CD14-positive monocyte (primary cell): ENCODE data around the gene SMIM28. TPM values are rescaled to one million over a fixed set of nuclear protein-coding genes. Genes with fewer than 3 reads are reported as not detected.

Experiments used
- DNase-seq, 3 donors: peaks; one replicate each; pipeline ENCODE4 v3.0.0-alpha.2; 2011 to 2022
- H2AFZ ChIP-seq: 2 replicates; pipeline ENCODE4 v1.6.0; 2012; ENCODE audit warnings: mild to moderate bottlenecking, low read depth, low read length, inconsistent platforms; ENCODE audit not compliant: insufficient read depth, poor library complexity, severe bottlenecking
- H3K27ac ChIP-seq, 2 donors: 1 replicate in 1 of 2; 2 replicates in 1 of 2; pipeline ENCODE4 v1.5.1; 2012 to 2013; ENCODE audit warnings: low read length in 2 of 2, control low read depth in 1 of 2, inconsistent platforms in 1 of 2, low read depth in 1 of 2, mild to moderate bottlenecking in 1 of 2
- H3K27me3 ChIP-seq, 2 donors: one replicate each; pipeline versions ENCODE4 v1.6.0 to v1.6.1; 2011 to 2013; ENCODE audit warnings: low read length in 2 of 2; ENCODE audit not compliant: control insufficient read depth in 2 of 2, insufficient read depth in 2 of 2
- H3K36me3 ChIP-seq, 2 donors: replicated peaks in 1 of 2; 1 replicate in 1 of 2; 2 replicates in 1 of 2; pipeline versions ENCODE4 v1.5.1 to v1.6.1; 2012 to 2013; ENCODE audit warnings: low read length in 2 of 2, control low read depth in 1 of 2, inconsistent platforms in 1 of 2, mild to moderate bottlenecking in 1 of 2; ENCODE audit not compliant: insufficient read depth in 2 of 2, control insufficient read depth in 1 of 2
- H3K4me1 ChIP-seq, 2 donors: 1 replicate in 1 of 2; 2 replicates in 1 of 2; pipeline versions ENCODE4 v1.5.1 to v1.6.1; 2012 to 2013; ENCODE audit warnings: low read length in 2 of 2, control low read depth in 1 of 2, inconsistent platforms in 1 of 2, mild to moderate bottlenecking in 1 of 2, moderate library complexity in 1 of 2; ENCODE audit not compliant: insufficient read depth in 2 of 2, control insufficient read depth in 1 of 2
- H3K4me2 ChIP-seq: replicated peaks from 2 replicates; pipeline ENCODE3; 2012; ENCODE audit warnings: low read length, moderate library complexity, mild to moderate bottlenecking; ENCODE audit not compliant: poor library complexity, severe bottlenecking; ENCODE audit errors: extremely low read depth
- H3K4me3 ChIP-seq, 3 experiments: fragments of 200-600 bp in 1 of 3; sonication (generic) in 1 of 3; replicated peaks in 1 of 3; 1 replicate in 2 of 3; 2 replicates in 1 of 3; pipeline ENCODE4 v1.5.1; 2011 to 2013; ENCODE audit warnings: low read length in 3 of 3, mild to moderate bottlenecking in 3 of 3, control low read depth in 2 of 3, low read depth in 2 of 3, inconsistent platforms in 1 of 3, moderate library complexity in 1 of 3
- H3K79me2 ChIP-seq: 2 replicates; pipeline ENCODE4 v1.6.0; 2012; ENCODE audit warnings: mild to moderate bottlenecking, control low read depth, inconsistent platforms, low read length, moderate library complexity; ENCODE audit not compliant: insufficient read depth
- H3K9ac ChIP-seq: 2 replicates; pipeline ENCODE4 v1.6.0; 2017; ENCODE audit warnings: low read length, mild to moderate bottlenecking; ENCODE audit not compliant: insufficient read depth, poor library complexity, severe bottlenecking
- H3K9me3 ChIP-seq, 2 donors: replicated peaks in 1 of 2; 1 replicate in 1 of 2; 2 replicates in 1 of 2; pipeline versions ENCODE4 v1.5.1 to v1.6.1; 2012 to 2013; ENCODE audit warnings: low read length in 2 of 2, control low read depth in 1 of 2; ENCODE audit not compliant: control insufficient read depth in 1 of 2, insufficient read depth in 1 of 2
- H4K20me1 ChIP-seq: 2 replicates; pipeline ENCODE4 v1.6.0; 2012; ENCODE audit warnings: mild to moderate bottlenecking, low read length, control low read depth, moderate library complexity; ENCODE audit not compliant: insufficient read depth
- H3K27ac Mint-ChIP-seq, 7 donors: one replicate each; pipeline ENCODE4 v1.8.0; 2020; ENCODE audit warnings: mild to moderate bottlenecking in 7 of 7, mixed read lengths in 7 of 7, moderate library complexity in 6 of 7, inconsistent platforms in 2 of 7
- H3K27me3 Mint-ChIP-seq, 3 donors: one replicate each; pipeline ENCODE4 v1.8.0; 2021 to 2022; ENCODE audit warnings: low read depth in 3 of 3, mild to moderate bottlenecking in 3 of 3, mixed read lengths in 3 of 3, moderate library complexity in 3 of 3, inconsistent platforms in 1 of 3
- H3K36me3 Mint-ChIP-seq, 2 donors: one replicate each; pipeline ENCODE4 v1.8.0; 2020; ENCODE audit warnings: mixed read lengths in 2 of 2, inconsistent platforms in 1 of 2, mild to moderate bottlenecking in 1 of 2
- H3K4me1 Mint-ChIP-seq: one replicate; pipeline ENCODE4 v1.8.0; 2020; ENCODE audit warnings: mild to moderate bottlenecking, mixed read lengths
- H3K4me3 Mint-ChIP-seq, 2 donors: one replicate each; pipeline ENCODE4 v1.8.0; 2020; ENCODE audit warnings: mild to moderate bottlenecking in 2 of 2, mixed read lengths in 2 of 2, moderate library complexity in 1 of 2
- H3K9me3 Mint-ChIP-seq, 7 donors: one replicate each; pipeline ENCODE4 v1.8.0; 2020 to 2022; ENCODE audit warnings: mixed read lengths in 7 of 7, mild to moderate bottlenecking in 6 of 7, moderate library complexity in 6 of 7, inconsistent platforms in 2 of 7
- WGBS: methylation state at CpG from one replicate; pipeline ENCODE4 v1.1.5; 2013; ENCODE audit warnings: missing lambda C conversion rate; ENCODE audit not compliant: insufficient coverage; 5-methylcytosine and 5-hydroxymethylcytosine counted together
- intact Hi-C, 2 donors: fragments of 100-400 bp; cut with micrococcal nuclease; formaldehyde crosslinking; loops; one replicate each; pipeline versions ENCODE4 v1.15.0 to v1.15.1; 2023
- polyA plus RNA-seq, 3 donors: library from polyadenylated mRNA; depleted of rRNA in 1 of 3; unstranded in 2 of 3; stranded (reverse) in 1 of 3; fragments of 300-500 nt in 2 of 3; fragments of >200 nt in 1 of 3; fragmentation: Illumina TruSeq in 2 of 3; gene quantifications; 1 replicate in 2 of 3; 2 replicates in 1 of 3; pipeline ENCODE4 v1.2.3, GENCODE V29; 2012 to 2021
- TF ChIP-seq, protein P1 (sequence below): fragments of 200-600 bp; IDR thresholded peaks from one replicate; pipeline ENCODE4 v1.8.0; 2022; ENCODE audit warnings: antibody characterized with exemption, mild to moderate bottlenecking

Gene SMIM28
- polyA plus RNA-seq, 3 donors = not detected

DNA sequence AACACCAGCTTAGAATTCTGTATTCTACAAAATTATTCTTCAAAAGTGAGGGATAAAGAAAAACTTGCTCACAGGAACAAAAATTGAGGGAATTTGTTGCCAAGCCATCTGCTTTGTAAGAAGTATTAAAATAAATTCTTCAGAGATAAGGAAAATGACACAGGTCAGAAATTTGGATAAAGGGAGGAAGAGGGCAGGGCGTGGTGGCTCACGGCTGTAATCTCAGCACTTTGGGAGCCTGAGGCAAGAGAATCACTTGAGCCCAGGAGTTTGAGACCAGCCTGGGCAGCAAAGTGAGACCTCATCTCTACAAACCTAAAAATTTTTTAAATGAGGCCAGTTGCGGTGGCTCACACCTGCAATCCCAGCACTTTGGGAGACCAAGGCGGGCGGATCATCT, 11.8 kb downstream of the SMIM28 start:
- Histone ChIP-seq H3K9me3 (no peaks in the 10 kb centered on the region), H4K20me1 (no peaks in the 10 kb centered on the region), H3K27me3 (no peaks in the 10 kb centered on the region), H3K4me2 (no peak overlapping the region), H3K27ac (no peak overlapping the region), H2AFZ (no peak overlapping the region), H3K36me3 (no peaks in the 10 kb centered on the region), H3K4me1 (peaks cover 10% of the 10 kb centered on the region in 2 donors), H3K79me2 (no peaks in the 10 kb centered on the region), H3K9ac (no peak overlapping the region), H3K4me3 (no peak overlapping the region)
- no peak overlapping the region for H3K4me3 Mint-ChIP-seq
- intact Hi-C loops = no loop called here
- no peak for DNase-seq
- H3K27me3 Mint-ChIP-seq = peaks cover 0 to 2% (median 0%) of the 10 kb centered on the region in 3 donors
- peak overlapping the region in 2 of 7 donors; percentile 3 to 18 for H3K27ac Mint-ChIP-seq
- peaks cover 0 to 2% (median 0%) of the 10 kb centered on the region in 7 donors for H3K9me3 Mint-ChIP-seq
- H3K36me3 Mint-ChIP-seq = no peaks in the 10 kb centered on the region
- 100% methylated on average over 4 of the region's 5 CpGs for WGBS
- TF ChIP-seq, protein P1, sequence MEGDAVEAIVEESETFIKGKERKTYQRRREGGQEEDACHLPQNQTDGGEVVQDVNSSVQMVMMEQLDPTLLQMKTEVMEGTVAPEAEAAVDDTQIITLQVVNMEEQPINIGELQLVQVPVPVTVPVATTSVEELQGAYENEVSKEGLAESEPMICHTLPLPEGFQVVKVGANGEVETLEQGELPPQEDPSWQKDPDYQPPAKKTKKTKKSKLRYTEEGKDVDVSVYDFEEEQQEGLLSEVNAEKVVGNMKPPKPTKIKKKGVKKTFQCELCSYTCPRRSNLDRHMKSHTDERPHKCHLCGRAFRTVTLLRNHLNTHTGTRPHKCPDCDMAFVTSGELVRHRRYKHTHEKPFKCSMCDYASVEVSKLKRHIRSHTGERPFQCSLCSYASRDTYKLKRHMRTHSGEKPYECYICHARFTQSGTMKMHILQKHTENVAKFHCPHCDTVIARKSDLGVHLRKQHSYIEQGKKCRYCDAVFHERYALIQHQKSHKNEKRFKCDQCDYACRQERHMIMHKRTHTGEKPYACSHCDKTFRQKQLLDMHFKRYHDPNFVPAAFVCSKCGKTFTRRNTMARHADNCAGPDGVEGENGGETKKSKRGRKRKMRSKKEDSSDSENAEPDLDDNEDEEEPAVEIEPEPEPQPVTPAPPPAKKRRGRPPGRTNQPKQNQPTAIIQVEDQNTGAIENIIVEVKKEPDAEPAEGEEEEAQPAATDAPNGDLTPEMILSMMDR = no peak
- H3K4me1 Mint-ChIP-seq = peaks cover 17% of the 10 kb centered on the region

DNA sequence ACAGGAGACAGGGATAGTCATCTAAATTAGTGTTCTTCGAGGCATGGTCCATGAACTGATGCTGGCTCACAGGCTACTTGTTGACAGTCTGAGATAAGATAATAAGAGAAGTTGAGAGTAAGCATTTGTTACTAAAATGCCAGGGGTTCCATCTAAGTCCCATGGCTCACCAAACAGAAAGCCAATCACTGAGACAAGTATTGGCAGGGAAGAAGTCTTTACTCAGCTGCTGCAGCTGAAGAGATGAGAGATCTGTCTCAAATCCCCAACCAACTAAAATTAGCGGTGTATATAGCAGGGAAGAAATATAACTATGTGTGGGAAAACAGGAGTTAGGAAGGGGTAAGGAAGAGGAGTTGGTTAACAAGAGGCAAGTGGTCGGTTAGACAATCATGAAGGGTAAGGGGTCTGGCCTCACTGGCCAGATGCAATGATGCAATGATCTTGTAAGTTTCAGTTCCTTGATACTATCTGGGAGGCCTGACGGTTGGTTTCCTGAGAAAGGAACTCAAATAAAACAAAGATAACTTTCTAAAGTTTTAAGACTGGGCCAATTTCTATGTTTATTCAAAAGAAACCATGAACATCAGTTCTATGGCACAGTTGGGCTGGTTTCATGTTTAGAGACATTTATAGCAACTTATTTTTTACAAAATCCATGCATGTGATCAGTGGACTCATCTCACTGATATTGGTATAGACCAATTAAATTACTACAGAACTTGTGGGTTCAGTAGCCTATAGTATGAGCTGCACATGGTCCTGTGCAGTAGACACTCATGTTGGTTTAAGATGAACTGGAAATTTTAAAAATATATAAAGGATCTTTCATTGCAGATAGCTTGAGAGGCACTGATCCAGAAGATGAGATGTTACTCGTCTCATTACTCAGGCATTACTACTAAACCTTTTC, 16.4 kb downstream of the SMIM28 start:
- H3K4me3 ChIP-seq = no peak overlapping the region
- peak overlapping the region in 1 of 2 donors; percentile 64 for H3K27ac ChIP-seq
- H4K20me1 ChIP-seq = no peaks in the 10 kb centered on the region
- DNase-seq = peak; percentile 22 to 64 (median 52)
- Mint-ChIP-seq H3K36me3 (peaks cover 0 to 3% of the 10 kb centered on the region in 2 donors), H3K4me3 (peak overlapping the region in 1 of 2 donors; percentile 17), H3K27ac (peak overlapping the region in 6 of 7 donors; percentile 4 to 81 (median 27)), H3K4me1 (peaks cover 16% of the 10 kb centered on the region), H3K9me3 (peaks cover 0 to 6% (median 3%) of the 10 kb centered on the region in 7 donors), H3K27me3 (peaks cover 0 to 2% (median 0%) of the 10 kb centered on the region in 3 donors)
- no peaks in the 10 kb centered on the region for H3K36me3 ChIP-seq
- H2AFZ ChIP-seq = peak overlapping the region; percentile 7
- no peak overlapping the region for H3K9ac ChIP-seq
- intact Hi-C loops = no loop called here
- TF ChIP-seq, protein P1 = no peak
- 80% methylated on average over 1 of the region's 5 CpGs for WGBS
- H3K4me1 ChIP-seq = peaks cover 16% of the 10 kb centered on the region in 2 donors
- no peaks in the 10 kb centered on the region for H3K9me3 ChIP-seq
- no peaks in the 10 kb centered on the region for H3K27me3 ChIP-seq
- peak overlapping the region; percentile 21 for H3K4me2 ChIP-seq
- no peaks in the 10 kb centered on the region for H3K79me2 ChIP-seq
